Measurements from ENCODE around the gene APOB. TPM values are rescaled to one million over a fixed set of nuclear protein-coding genes. Genes with fewer than 3 reads are reported as not detected.

Gene APOB
- total RNA-seq, 1 donor from 2014 or later, result 1.7 TPM

Other genes with a start within 250 kb of the APOB start
- 43.6 TPM for gene LDAH, start 221.0 kb downstream of the APOB start, total RNA-seq (ENCODE audit: insufficient read depth, low replicate concordance)
- 5.3 TPM for gene TDRD15, start 79.9 kb upstream of the APOB start, total RNA-seq (ENCODE audit: insufficient read depth, low replicate concordance)